ENCODE measurements around the gene TRIM54. TPM values are rescaled to one million over a fixed set of nuclear protein-coding genes. Genes with fewer than 3 reads are reported as not detected.

Gene TRIM54
- total and polyA plus RNA-seq, 2 of the 4 experiments (the other 2 are of a cell fraction): 0.15 TPM; not detected in 1

DNA sequence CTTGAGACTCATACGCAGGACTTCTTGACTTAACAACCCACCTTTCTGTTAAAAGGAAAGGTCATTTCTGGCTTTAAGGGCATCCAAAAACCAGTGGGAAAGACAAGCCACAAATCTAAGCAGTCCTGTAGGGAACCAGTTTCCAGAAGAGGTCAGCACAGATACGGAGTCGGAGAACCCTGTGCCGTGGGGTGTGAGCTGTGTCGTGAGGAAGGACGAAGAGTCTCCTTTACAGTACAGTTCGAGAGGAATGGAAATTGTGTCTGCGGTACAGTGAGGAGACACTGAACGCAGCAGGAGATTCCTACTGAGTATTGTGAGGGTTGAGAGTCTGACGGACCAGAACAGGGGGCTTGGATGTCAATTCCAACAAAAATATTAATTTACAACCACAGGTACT is 37.1 kb upstream of the TRIM54 start:
- Histone ChIP-seq H3K9me1 (ENCODE audit: insufficient read depth, low read length) (no peaks in the 10 kb centered on the region), H4K91ac (ENCODE audit: insufficient read depth, low read depth, low read length) (no peak overlapping the region), H3K14ac (replicated peaks; ENCODE audit: low read depth, low read length) (no peak overlapping the region), H2AK9ac (replicated peaks; ENCODE audit: low read depth, low read length, poor library complexity) (no peak overlapping the region), H3K4me1 (ENCODE audit: control insufficient read depth, insufficient read depth, low read length) (no peaks in the 10 kb centered on the region), H2AFZ (replicated peaks; ENCODE audit: low read length, poor library complexity) (no peak overlapping the region), H4K5ac (ENCODE audit: low read depth, low read length) (no peak overlapping the region), H2BK120ac (ENCODE audit: low read depth, low read length) (no peak overlapping the region), H3K4ac (ENCODE audit: low read depth, low read length) (no peak overlapping the region), H3K4me2 (ENCODE audit: low read depth, low read length) (no peak overlapping the region), H3K36me3 (ENCODE audit: control insufficient read depth, insufficient read depth, low read length) (peaks cover 43% of the 10 kb centered on the region), H2BK15ac (ENCODE audit: low read depth, low read length) (no peak overlapping the region), H3K56ac (ENCODE audit: extremely low read depth, insufficient read depth, low read length) (no peak overlapping the region), H4K20me1 (ENCODE audit: insufficient read depth, low read length) (no peaks in the 10 kb centered on the region; the same call in 1 of the 2 replicates), H2AK5ac (ENCODE audit: low read depth, low read length) (no peak overlapping the region), H3K27me3 (ENCODE audit: control insufficient read depth, insufficient read depth, low read length) (peaks cover 2% of the 10 kb centered on the region; the same call in 1 of the 2 replicates), H3K9me3 (ENCODE audit: control insufficient read depth, insufficient read depth, low read length) (no peaks in the 10 kb centered on the region), H4K8ac (ENCODE audit: low read depth in 2 of 2, low read length in 2 of 2) (no peak overlapping the region), H3K4me3 (ENCODE audit: insufficient read depth, low read depth, low read length) (no peak overlapping the region), H3K23ac (ENCODE audit: low read depth, low read length) (no peak overlapping the region), H3K27ac (ENCODE audit: insufficient read depth, low read length) (no peak overlapping the region), H3K79me1 (ENCODE audit: low read depth in 1 of 2, low read length in 2 of 2) (no peaks in the 10 kb centered on the region), H3K18ac (ENCODE audit: low read depth, low read length) (no peak overlapping the region), H2BK20ac (ENCODE audit: low read depth, low read length) (no peak overlapping the region), H3K9ac (ENCODE audit: low read depth, low read length) (no peak overlapping the region), H2BK5ac (ENCODE audit: low read depth, low read length, poor library complexity, severe bottlenecking) (no peak overlapping the region)
- in situ Hi-C loops (cut with MboI; ENCODE audit: low sequenced_read_pairs) (no loop called here), dilution Hi-C loops (cut with HindIII; ENCODE audit: low sequenced_read_pairs, unreplicated experiment) (no loop called here), intact Hi-C loops (cut with micrococcal nuclease) (no loop called here)
- CTCF ChIA-PET: interaction anchor here (0.5 kb wide), 1 partner anchor 28 kb away, joined by 4 read pairs; no protein-coding TSS in a partner anchor
- POLR2A ChIA-PET (ENCODE audit: unreplicated experiment): interaction anchor here (0.5 kb wide), 1 partner anchor 28 kb away, joined by 20 read pairs; no protein-coding TSS in a partner anchor
- TF ChIP-seq MAFK (IDR thresholded peaks at IDR 0.05; ENCODE audit: low read depth, low read length): no peak
- TF ChIP-seq RCOR1 (IDR thresholded peaks at IDR 0.05; ENCODE audit: insufficient replicate concordance, low read length): no peak
- TF ChIP-seq, protein P1, sequence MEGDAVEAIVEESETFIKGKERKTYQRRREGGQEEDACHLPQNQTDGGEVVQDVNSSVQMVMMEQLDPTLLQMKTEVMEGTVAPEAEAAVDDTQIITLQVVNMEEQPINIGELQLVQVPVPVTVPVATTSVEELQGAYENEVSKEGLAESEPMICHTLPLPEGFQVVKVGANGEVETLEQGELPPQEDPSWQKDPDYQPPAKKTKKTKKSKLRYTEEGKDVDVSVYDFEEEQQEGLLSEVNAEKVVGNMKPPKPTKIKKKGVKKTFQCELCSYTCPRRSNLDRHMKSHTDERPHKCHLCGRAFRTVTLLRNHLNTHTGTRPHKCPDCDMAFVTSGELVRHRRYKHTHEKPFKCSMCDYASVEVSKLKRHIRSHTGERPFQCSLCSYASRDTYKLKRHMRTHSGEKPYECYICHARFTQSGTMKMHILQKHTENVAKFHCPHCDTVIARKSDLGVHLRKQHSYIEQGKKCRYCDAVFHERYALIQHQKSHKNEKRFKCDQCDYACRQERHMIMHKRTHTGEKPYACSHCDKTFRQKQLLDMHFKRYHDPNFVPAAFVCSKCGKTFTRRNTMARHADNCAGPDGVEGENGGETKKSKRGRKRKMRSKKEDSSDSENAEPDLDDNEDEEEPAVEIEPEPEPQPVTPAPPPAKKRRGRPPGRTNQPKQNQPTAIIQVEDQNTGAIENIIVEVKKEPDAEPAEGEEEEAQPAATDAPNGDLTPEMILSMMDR (conservative IDR thresholded peaks at IDR 0.05; ENCODE audit: low read depth, low read length): no peak
- TF ChIP-seq, protein P2, sequence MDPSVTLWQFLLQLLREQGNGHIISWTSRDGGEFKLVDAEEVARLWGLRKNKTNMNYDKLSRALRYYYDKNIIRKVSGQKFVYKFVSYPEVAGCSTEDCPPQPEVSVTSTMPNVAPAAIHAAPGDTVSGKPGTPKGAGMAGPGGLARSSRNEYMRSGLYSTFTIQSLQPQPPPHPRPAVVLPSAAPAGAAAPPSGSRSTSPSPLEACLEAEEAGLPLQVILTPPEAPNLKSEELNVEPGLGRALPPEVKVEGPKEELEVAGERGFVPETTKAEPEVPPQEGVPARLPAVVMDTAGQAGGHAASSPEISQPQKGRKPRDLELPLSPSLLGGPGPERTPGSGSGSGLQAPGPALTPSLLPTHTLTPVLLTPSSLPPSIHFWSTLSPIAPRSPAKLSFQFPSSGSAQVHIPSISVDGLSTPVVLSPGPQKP (IDR thresholded peaks at IDR 0.05; ENCODE audit: borderline replicate concordance, low read depth, low read length): no peak
- no peak for TF ChIP-seq SMC3 (IDR thresholded peaks at IDR 0.05; ENCODE audit: low read depth, low read length)
- TF ChIP-seq, protein P3, sequence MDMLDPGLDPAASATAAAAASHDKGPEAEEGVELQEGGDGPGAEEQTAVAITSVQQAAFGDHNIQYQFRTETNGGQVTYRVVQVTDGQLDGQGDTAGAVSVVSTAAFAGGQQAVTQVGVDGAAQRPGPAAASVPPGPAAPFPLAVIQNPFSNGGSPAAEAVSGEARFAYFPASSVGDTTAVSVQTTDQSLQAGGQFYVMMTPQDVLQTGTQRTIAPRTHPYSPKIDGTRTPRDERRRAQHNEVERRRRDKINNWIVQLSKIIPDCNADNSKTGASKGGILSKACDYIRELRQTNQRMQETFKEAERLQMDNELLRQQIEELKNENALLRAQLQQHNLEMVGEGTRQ (IDR thresholded peaks at IDR 0.05; ENCODE audit: low read depth, low read length): no peak
- TF ChIP-seq NFE2L2 (IDR thresholded peaks at IDR 0.05; ENCODE audit: low read depth, low read length): no peak
- no peak for TF ChIP-seq RFX5 (IDR thresholded peaks at IDR 0.05; ENCODE audit: low read depth, low read length)
- TF ChIP-seq MAZ (IDR thresholded peaks at IDR 0.05; ENCODE audit: borderline replicate concordance, low read depth, low read length): no peak
- TF ChIP-seq MXI1 (IDR thresholded peaks at IDR 0.05; ENCODE audit: borderline replicate concordance, low read depth, low read length): no peak
- no peak for TF ChIP-seq BHLHE40 (IDR thresholded peaks at IDR 0.05; ENCODE audit: low read depth, low read length)
- TF ChIP-seq CHD1 (IDR thresholded peaks at IDR 0.05; ENCODE audit: low read depth, low read length): no peak
- no peak for TF ChIP-seq CEBPB (IDR thresholded peaks at IDR 0.05; ENCODE audit: low read depth, low read length)
- TF ChIP-seq RAD21 (IDR thresholded peaks at IDR 0.05; ENCODE audit: low read length): no peak
- TF ChIP-seq POLR2A (IDR thresholded peaks at IDR 0.05; ENCODE audit: low read depth, low read length): no peak
- TF ChIP-seq FOS (IDR thresholded peaks at IDR 0.05; ENCODE audit: low read depth, low read length): no peak
- no peak for DNase-seq
- no TSS peak for BruUV-seq (replicated peaks)
- 53% methylated on average over 3 of the region's 10 CpGs; no CpG with 5 or more reads in 1 of the 2 experiments for WGBS, 2 experiments (ENCODE audit: extremely low coverage in 2 of 2, insufficient read length in 1 of 2)
- no peak for ATAC-seq (ENCODE audit: low read depth)

Data from IMR-90 (cell line).